Fibroblast of mammary gland (primary cell): ENCODE results near the gene POLR2F.
"Not testable (repeated sequence)": the region's sequence is repeated elsewhere in the genome, so short reads cannot be mapped to it uniquely, and the experiment has no call there.

Experiments
- DNase-seq: peaks from one replicate; pipeline ENCODE4 v3.0.0-alpha.2; 2010; ENCODE audit warnings: low read depth
- H3K4me3 ChIP-seq: 2 replicates; pipeline ENCODE4 v1.5.1; 2011; ENCODE audit warnings: low read depth, mild to moderate bottlenecking, low read length, moderate library complexity; ENCODE audit not compliant: control insufficient read depth
- CTCF ChIP-seq: conservative IDR thresholded peaks from 2 replicates; pipeline ENCODE4 v1.5.1; 2011; ENCODE audit warnings: low read depth, low read length, inconsistent platforms; ENCODE audit not compliant: control insufficient read depth, insufficient read depth

POLR2F gene

GRCh38 chr22:37942133-37942532 lies 11.4 kb upstream of the POLR2F start:
- H3K4me3 ChIP-seq: no peak overlapping the region
- DNase-seq: no peak
- no peak for TF ChIP-seq CTCF

- no peak for TF ChIP-seq CTCF
- no peak for DNase-seq
- no peak overlapping the region for H3K4me3 ChIP-seq
These were observed 10.2 kb upstream of the POLR2F start for GRCh38 chr22:37943136-37943824.

GRCh38 chr22:37943825-37944198 lies 9.7 kb upstream of the POLR2F start:
- DNase-seq: no peak
- no peak overlapping the region for H3K4me3 ChIP-seq
- TF ChIP-seq CTCF: no peak

- H3K4me3 ChIP-seq, DNase-seq: not testable (repeated sequence)
These were observed 9.1 kb upstream of the POLR2F start for GRCh38 chr22:37944423-37944822.

GRCh38 chr22:37947142-37947795 lies 6.2 kb upstream of the POLR2F start:
- H3K4me3 ChIP-seq, DNase-seq: not testable (repeated sequence)

GRCh38 chr22:37951305-37951704 lies 2.2 kb upstream of the POLR2F start:
- peak; percentile 25 for DNase-seq

GRCh38 chr22:37952629-37953028 lies 870 bp upstream of the POLR2F start:
- DNase-seq: not testable (repeated sequence)
- H3K4me3 ChIP-seq: peak overlapping the region; percentile 97

More at GRCh38 chr22:37951305-37951704, 2.2 kb upstream of the POLR2F start:
- no peak for TF ChIP-seq CTCF
- H3K4me3 ChIP-seq: no peak overlapping the region

- DNase-seq: no peak
- TF ChIP-seq CTCF: no peak
- H3K4me3 ChIP-seq: peak overlapping the region; percentile 97
These were observed 450 bp upstream of the POLR2F start for GRCh38 chr22:37953062-37953436.
